GM03348 (cell line): ENCODE measurements around the gene SMARCD1.

Source experiments
- DNase-seq: peaks from one replicate; pipeline ENCODE4 v3.0.0; 2012; ENCODE audit warnings: low spot score

SMARCD1 gene

GRCh38 chr12:50084775-50085614 lies at the start of gene SMARCD1:
Gene SMARCD1, plus strand, starts transcription at chr12:50085342. Its CDS starts 28 bp downstream, at chr12:50085370.
- peak; percentile 94 for DNase-seq

- DNase-seq: no peak
Measured at GRCh38 chr12:50038336-50038735, 46.8 kb upstream of the SMARCD1 start.

- peak; percentile 78 for DNase-seq
Measured at GRCh38 chr12:50039151-50039835, 45.8 kb upstream of the SMARCD1 start.

- DNase-seq: no peak
Measured at GRCh38 chr12:50040657-50041056, 44.5 kb upstream of the SMARCD1 start.

- no peak for DNase-seq
Measured at GRCh38 chr12:50041062-50041860, 43.9 kb upstream of the SMARCD1 start.

- no peak for DNase-seq
Measured at GRCh38 chr12:50041962-50042361, 43.2 kb upstream of the SMARCD1 start.

- DNase-seq: no peak
Measured at GRCh38 chr12:50042693-50043092, 42.4 kb upstream of the SMARCD1 start.

GRCh38 chr12:50043308-50043707 lies 41.8 kb upstream of the SMARCD1 start:
- DNase-seq: no peak

GRCh38 chr12:50043854-50044253 lies 41.3 kb upstream of the SMARCD1 start:
- no peak for DNase-seq

- DNase-seq: no peak
Measured at GRCh38 chr12:50047693-50048250, 37.4 kb upstream of the SMARCD1 start.

- no peak for DNase-seq
Measured at GRCh38 chr12:50049254-50050118, 35.7 kb upstream of the SMARCD1 start.

- no peak for DNase-seq
Measured at GRCh38 chr12:50050119-50050385, 35.1 kb upstream of the SMARCD1 start.

- peak; percentile 82 for DNase-seq
Measured at GRCh38 chr12:50050410-50051098, 34.6 kb upstream of the SMARCD1 start.

GRCh38 chr12:50051101-50051806 lies 33.9 kb upstream of the SMARCD1 start:
- no peak for DNase-seq

GRCh38 chr12:50052544-50052943 lies 32.6 kb upstream of the SMARCD1 start:
- DNase-seq: no peak

- DNase-seq: no peak
Measured at GRCh38 chr12:50052964-50053363, 32.2 kb upstream of the SMARCD1 start.

GRCh38 chr12:50053583-50053982 lies 31.6 kb upstream of the SMARCD1 start:
- DNase-seq: no peak

GRCh38 chr12:50055831-50056638 lies 29.1 kb upstream of the SMARCD1 start:
- peak; percentile 85 for DNase-seq

GRCh38 chr12:50056639-50056976 lies 28.5 kb upstream of the SMARCD1 start:
- DNase-seq: no peak
